GM20431 (cell line): ENCODE measurements around the gene LRRC51.
"Not testable (repeated sequence)": the region's sequence is repeated elsewhere in the genome, so short reads cannot be mapped to it uniquely, and the experiment has no call there.

Source experiments
- in situ Hi-C: fragments of 300-500 bp; cut with MseI, MboI; formaldehyde crosslinking; loops from one replicate; pipeline ENCODE4 v1.15.0; 2020; ENCODE audit warnings: low sequenced_read_pairs; ENCODE audit not compliant: unreplicated experiment

Gene LRRC51

DNA sequence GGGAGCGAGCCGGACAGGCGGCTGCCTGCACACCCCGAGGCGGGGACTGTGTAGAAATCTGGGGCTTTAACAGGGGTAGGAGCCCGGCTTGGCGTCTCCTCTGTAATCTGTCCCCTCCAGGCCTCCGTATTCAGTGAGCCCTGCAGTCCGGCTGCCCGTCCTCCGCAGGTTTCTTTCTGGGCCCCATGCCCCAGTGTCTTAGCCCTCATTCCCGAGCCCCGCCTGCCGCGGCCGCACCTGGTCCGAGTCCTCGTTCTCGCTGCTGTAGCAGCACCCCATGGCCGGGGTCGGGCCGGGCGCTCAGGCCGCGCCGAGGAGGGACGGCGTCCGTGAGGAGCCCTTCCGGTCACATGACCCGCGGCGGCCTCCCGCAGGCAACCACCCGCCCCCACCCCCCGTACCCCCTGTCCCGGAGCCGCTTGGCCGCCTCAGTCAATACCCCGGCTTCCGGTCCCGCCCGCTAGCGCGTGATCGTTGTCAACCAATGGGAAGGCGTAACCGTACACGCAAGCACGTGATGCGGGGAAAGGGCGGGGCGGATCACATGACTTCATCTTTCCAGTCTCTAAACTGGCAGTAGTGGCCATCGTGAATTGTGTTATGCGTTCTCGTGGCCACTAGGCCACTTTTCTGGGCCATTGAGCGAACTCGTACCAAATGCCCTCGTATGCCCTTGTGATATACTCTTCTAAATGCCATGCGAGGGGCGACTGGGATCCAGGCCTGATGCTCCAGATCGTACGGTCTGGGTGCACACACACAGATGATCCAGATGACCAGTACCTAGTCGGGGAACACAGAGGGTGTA lies 22.5 kb downstream of the LRRC51 start, which contains the start of gene LAMTOR1:
LAMTOR1 (minus strand) TSS at position 352 of the 808 bp plus-strand sequence; CDS start at position 279, 73 bp downstream.
- in situ Hi-C loops: no loop called here

DNA sequence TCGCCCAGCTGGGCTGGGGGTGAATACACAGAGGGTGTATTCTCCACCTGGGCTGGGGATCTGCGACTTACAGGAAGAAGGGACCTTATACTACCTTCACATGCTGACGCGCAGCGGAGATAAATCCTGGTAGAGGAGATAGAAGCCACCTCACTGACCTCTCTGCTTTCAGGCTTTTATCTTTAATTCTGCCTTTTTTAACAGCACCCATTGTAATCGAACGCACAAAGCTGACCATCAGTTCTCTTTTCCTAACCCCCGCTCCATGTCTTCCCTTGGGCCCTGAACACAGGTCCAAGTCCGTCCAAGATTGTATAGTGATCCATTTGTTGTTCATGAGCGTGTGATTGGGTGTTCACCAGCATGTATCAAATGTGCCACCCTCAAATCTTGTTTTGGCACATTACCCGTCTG lies 23.1 kb downstream of the LRRC51 start:
- in situ Hi-C loops: no loop called here

DNA sequence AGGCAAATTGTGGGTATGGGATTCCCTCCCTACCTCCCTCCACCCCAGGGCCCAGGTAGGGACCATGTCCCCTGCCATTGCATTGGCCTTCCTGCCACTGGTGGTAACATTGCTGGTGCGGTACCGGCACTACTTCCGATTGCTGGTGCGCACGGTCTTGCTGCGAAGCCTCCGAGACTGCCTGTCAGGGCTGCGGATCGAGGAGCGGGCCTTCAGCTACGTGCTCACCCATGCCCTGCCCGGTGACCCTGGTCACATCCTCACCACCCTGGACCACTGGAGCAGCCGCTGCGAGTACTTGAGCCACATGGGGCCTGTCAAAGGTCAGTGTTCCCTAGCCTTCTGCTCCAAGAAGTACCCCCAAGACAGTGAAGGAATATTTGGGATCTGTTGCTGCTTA lies 25.2 kb downstream of the LRRC51 start, which contains the start of gene TOMT:
TOMT (plus strand) TSS at position 37 of the 400 bp plus-strand sequence; CDS start at position 65, 28 bp downstream.
- in situ Hi-C loops: no loop called here

DNA sequence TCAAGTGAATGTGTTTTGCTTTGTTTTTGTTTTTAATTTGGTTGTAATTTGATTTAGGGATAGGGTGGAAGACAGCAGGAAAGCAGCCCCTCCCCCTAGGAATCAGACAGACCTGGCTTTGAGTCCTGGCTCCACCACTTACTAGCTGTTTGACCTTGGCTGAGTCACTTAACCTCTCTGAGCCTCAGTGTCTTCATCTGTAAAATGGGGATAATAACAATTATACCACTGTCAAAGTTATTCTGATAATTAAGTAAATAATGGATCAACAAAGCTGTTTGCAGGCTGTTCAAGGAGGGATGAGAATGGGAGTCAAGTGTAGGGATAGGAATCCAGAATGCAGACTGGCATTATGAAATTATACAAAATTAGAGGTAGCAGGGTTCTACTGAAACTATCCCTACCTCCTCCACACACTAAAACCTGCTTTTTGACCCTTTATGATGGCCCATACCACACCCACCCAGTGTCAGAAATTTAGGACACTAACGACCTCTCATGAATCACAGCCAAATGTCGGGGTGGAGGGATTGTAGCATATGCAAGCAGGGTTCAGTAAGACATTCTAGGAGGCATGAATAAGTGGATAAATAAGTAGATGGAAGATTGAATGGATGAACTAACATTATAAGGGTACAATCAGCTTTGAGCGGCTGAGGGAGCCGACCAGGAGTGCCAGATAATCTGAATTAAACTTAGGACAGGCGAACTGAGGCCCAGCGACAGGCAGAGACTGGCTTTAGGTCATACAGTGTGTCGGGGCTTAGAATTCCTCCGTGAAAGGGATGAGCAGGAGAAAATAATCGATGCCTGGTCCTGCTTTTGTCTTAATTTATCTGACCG lies 30.9 kb downstream of the LRRC51 start:
- in situ Hi-C loops: no loop called here

DNA sequence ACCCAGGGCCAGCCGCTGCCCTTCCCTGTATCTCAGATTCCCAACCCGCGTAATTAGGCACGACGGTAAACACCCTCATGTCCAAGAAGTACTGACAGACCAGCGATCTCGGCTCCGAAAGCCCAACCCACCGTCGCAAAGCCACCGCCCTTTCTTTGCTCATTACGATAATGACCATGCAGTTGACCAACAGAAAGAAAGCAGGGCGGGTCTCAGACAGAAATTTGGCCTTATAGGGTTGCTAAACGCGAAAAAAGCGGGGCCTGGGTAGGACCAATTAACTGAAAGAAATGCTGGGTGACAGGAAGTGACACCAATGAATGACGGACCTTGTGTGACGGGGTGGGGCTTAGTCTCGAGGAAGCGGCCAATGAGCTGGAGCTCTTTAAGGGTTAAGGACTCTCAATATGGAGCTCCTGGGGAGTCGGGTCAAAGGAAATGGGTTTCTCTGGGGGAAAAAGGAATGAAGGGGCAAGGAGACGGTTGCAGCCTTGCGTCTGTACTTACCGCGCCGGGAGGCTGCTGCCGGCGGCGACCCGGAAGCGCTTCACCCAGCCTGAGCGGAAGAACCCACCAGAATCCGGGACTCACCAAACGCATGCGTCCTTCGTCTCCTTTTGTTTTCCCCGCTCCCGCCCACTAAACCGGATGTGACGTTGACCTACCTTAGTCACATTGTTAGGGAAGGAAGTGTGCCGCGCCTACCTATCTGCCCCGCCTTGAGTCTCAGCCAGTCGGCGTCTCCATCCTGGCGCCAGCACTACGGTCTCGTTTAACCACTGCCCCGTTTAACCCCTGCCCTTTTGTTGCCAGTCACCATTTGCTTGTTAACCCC lies 31.7 kb downstream of the LRRC51 start, which contains the start of gene ANAPC15:
ANAPC15 (minus strand) TSS at position 553 of the 835 bp plus-strand sequence. CDS start 1,419 bp downstream, outside the sequence.
- in situ Hi-C loops: no loop called here

DNA sequence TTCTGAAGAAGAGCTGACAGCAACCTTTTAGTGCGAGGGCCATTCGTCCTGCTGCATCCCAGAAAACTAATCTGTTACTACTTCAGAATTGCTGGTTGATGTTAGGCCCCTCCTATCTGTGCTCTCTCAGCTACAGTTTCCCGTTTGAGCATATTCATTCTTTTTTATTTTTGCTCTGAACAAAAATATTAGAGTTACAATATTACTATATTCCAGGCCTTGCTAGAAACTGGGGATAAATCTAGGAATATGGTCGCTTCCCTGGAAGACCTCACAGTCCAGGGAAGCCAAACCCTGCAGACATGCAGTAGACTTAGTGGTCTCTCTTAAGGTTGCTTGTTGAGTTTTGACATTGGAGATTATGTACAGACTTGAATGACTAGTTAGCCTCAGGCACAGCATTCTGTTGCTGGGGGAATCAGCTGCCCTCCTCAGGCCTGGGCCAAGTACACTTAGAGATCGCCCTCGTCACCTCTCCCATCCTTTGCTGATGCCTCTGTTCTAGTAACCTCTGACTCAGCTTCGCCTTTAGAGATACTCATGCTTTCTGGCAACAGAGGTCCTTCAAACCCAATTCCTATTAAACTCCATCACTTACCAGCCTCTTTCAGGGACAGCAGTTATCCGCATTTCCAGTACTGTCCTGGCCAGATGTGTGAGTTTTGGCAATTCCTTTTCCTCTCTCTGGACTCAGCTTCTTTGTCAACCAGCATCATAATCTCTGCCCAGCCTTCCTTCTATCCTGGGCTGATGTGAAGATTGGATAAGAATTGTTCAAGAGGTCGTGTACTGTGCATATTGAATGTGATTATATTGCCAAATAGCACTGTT lies 32.5 kb downstream of the LRRC51 start:
- in situ Hi-C loops: no loop called here

DNA sequence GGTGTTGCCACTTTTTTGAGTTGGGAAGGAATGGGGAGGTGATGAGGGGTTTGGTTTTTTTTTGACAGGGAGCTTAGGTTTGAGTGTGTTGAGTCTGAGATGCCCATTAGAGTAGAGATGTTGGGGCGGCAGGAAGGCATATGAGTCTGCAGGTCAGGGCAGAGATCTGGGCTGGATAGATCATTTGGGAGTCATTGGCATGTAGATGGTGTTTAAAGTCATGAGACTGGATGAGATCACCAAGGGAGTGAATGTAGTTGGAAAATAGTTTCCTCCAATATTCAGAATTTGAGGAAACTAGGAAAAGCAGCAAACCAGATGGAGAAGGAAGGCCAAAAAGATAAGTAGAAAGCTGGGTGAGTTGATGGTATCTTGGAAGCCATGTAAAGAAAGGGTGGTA lies 33.9 kb downstream of the LRRC51 start:
- in situ Hi-C loops: no loop called here

DNA sequence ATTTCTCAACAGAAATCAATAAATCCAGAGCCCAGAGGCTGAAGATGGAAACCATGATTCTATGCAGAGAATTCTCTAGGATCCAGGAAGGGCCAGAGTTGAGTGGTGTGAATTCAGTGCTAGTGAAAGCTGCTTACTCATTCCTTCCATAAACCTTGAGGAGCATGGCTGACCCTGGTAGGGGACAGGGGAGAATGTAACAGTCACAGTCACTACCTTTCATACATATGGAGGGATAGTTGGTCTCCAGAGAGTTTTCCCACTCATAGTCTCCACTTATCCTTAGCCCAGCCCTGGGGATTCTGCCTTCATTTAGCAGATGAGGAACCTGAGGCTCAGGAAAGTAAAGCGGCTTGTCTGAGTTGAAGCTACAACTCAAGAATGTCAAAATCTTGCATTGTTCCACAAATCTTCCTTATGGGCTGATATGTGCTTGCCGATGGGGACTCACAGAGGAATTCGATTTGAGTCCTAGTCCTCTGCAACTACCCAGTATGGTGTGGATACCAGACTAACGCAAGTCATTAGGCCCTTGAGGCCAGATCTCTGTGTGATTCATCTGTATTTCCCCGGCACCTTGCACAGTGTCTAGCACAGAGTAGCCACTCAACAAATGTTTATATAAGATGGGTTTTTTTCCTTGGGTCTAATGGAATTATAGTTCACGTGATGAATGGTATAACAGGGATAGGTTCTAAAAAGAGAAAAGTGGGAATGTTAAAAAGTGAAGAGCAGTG lies 35.5 kb downstream of the LRRC51 start:
- in situ Hi-C loops: no loop called here

DNA sequence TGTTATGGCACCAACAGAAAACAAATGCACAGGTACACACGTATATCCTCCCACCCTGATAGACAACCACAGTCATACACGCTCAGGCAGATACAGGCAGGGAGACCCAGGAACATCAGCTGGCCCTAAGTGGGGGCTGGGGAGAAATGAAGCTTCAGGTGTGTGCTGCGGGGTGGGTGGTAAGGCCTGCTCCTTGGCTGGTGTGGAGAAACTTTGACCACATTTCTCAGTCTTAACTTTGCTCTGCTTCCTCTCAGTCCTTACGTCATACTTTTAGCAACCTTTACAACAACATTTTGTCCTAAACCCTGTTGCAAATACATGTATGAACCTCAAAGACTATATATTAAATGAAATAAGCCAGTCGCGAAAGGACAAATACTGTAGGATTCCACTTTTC lies 38.5 kb downstream of the LRRC51 start:
- in situ Hi-C loops: no loop called here

DNA sequence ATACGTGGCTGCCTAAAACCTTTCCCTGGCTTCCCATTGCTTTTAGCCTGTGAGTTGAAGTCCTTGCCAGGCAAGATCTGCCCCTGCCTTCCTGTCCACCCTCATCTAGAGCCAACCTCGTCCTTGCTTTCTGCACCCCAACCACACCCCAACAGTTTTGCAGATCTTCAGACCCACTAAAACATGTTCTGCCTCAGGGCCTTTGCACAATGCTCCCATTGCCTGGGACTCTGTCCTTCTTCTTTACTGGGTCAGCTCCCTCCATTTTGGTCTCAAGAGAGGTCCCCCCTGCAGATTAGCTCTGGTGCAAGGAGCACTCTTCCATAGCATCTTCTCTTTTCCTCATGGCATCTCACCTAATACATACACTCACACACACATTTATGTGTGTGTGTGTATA lies 40.3 kb downstream of the LRRC51 start:
- in situ Hi-C loops: no loop called here

DNA sequence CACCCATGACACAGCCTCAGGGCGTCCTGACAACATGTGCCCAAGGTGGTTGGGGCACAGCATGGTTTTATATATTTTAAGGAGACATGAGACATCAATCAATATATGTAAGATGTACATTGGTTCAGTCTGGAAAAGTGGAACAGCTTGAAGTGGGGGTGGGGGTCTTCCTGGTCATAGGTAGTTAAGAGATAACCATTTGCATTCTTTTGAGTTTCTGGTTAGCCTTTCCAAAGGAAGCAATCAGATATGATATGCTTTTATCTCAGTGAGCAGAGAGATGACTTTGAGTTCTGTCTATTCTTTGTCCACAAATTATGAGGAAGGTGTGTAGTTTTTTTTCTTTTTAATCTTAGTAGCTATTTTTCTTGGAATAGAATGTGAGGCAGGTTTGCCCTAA lies 42.0 kb downstream of the LRRC51 start:
- in situ Hi-C loops: no loop called here

DNA sequence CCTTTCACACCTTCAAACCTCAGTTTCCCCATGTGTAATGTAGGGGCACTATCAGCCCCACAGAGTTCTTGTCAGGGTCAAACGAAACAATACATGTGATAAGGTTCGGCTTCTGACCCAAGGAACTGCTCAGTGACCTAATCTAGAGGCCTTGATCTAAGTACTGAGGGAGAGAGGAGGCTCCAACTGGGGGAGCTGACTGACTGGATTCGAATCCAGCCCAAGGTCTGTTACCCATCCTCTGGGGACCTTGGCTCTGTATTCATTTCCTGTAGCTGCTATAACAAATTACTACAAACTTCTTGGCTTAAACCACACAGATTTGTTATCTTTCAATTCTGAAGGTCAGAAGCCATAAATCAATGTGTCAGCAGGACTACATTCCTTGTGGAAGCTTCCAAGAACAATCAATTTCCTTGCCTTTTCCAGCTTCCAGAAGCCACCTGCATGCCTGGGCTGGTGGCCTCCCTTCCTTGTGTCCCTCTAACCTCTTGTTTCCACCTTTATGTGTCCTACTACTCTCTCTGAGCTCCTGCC lies 42.5 kb downstream of the LRRC51 start:
- in situ Hi-C loops: no loop called here

DNA sequence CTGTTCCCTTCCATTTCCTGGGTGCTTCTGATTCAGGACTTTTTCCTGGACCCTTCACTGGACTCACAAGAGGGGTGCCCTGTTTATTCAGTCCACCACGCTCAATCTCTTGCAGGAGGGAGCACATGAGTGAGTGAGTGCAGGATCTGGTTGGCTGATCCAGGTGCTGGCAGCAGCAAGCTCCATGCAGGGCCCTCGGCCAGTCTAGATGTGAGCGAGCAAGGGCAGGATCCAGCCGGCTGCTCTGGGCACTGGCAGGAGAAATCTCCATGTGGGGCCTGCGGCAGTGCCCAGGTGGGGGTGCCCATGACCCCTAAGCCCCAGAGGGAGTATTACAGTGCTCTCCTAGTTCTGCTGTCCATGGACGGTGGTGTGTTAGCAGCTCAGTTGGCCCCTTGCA lies 43.4 kb downstream of the LRRC51 start:
- in situ Hi-C loops: no loop called here

DNA sequence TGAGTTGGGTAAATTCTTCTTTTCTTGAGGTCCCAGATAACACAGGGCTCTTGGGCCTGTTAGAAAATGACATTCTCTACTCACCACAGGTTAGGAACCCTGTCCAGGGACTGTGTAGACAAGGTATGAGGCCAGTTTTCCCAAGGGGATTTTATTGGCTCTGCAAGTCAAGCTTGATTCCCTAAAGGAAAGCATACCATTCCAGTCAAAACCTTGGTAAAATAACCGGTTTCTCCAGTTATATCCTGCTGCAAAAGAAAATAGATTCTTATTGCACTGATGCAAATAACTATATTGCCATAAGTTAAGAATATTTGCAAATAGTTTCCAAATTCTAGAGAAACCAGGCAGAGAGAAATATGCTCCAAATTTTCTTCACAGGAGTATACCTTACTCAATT lies 45.3 kb downstream of the LRRC51 start:
- in situ Hi-C loops: no loop called here

DNA sequence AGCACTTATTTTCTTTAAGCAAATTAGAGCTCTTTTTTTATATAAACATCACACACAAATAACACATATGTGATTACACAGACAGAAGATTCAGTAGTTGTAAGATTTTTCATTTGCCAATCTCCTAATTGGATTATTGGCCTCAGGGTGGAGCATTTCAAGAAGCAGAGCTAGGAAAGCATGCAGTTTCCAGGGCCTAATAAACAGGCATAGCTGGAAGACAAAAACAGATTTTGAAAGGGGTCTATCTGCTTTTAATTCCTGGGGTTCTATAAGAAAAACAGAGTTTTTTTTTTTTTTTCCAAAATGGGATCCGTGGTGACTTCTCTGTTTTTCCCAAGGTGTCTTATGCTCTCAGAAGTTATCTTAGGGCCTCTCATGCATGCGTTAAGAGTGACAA lies 47.3 kb downstream of the LRRC51 start:
- in situ Hi-C loops: no loop called here

DNA sequence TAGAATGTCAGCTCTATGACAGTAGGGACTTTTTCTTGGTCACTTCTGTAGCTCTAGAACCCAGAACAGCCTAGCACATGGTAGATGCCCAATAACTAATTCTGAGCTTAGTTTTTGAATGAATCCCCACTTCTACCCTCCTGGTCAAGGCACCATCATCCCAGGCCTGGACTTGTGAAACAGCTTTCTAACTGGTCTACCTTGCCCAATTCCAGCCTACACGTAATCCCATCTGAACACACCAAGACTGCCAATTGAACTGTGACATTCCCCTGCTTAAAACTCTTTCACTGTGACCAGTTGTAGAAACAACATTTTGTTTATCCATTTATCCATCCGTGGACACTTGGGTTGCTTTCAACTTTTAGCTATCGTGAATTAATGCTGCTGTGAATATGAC lies 48.7 kb downstream of the LRRC51 start:
- in situ Hi-C loops: no loop called here

DNA sequence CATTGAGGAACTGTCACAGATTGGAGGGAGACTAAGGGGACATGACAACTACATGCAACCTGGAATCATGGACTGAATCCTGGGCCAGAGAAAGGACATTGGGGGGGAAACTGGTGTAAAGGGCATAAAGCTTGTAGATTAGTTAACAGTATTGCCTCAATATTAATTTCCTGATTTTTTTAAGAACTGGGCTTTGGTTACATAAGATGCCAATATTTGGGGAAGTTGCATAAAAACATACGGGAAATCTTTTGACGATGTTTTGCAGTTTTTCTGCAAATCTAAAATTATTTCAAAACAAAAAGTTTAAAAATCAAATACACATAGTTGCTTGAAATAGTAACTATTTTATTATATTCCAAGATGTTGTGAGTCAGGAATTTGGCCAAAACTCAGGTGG lies 52.0 kb downstream of the LRRC51 start:
- in situ Hi-C loops: no loop called here

DNA sequence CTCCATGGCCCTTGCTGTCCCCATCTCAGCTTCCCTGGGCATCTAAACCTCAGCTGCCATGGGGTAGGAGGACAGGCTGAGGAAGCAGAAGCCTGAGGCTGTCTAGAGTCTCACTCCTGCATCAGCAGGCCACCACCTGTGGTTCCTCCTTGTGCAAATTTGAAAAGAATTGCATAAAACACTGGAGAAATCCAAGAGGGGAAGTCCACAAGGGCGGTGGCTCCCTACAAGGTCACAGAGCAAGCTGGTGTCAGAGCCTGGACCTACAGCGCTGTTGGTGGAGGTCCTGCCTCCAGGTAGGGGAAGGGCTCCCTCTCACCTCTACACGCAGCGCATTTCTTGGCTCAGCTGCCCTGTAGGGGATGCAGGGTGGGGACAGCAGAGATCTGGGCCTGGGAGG lies 54.8 kb downstream of the LRRC51 start, which contains the start of gene FOLR3:
FOLR3 (plus strand) TSS at position 253 of the 400 bp plus-strand sequence. CDS start 228 bp downstream, outside the sequence.
- in situ Hi-C loops: not testable (repeated sequence)
